Heart left ventricle (tissue), 13 donors: ENCODE data around the gene JUN.

Source experiments
- POLR2A ChIP-seq, 2 donors: fragments of 450-650 bp; IDR thresholded peaks; one replicate each; pipeline ENCODE4 v1.6.1; 2017; ENCODE audit warnings: antibody characterized with exemption in 2 of 2, mild to moderate bottlenecking in 2 of 2, moderate library complexity in 2 of 2
- TF ChIP-seq, protein P1 (sequence below), 12 donors: fragments of 200-600 bp; sonication (generic) in 4 of 12; IDR thresholded peaks; one replicate each; pipeline versions ENCODE4 v1.5.0 to v1.8.0; 2018 to 2022; ENCODE audit warnings: antibody characterized with exemption in 12 of 12, mild to moderate bottlenecking in 5 of 12
- donor health status: ischemic (EF 13 %, LVEDD 7.1; RV severe dilation, severe dysfunction).
- donor health status: DM: no; HTN: yes; CAD: no.
- donor health status: DM: no; HTN: no; CAD: no.
- donor health status: ischemic (EF 25% LVEDD 6.9; RV normal size, moderate dysfunction).
- donor health status: ischemic (EF 25% LVEDD 5.7; RV mildly dilated, moderate dysfunction).
- donor health status: ischemic (EF 35%, LVEDD 5.7; RV mildly dilated, moderate dysfunction).
- donor health status: nonischemic (EF 11% LVEDD 7.7; RV severe dilation, severe dysfunction).
- donor health status: DM: yes; HTN: yes; CAD: no.
- donor health status: PGD.
- donor health status: ischemic (EF 29% LVEDD 5.4; RV normal size, mild dysfunction).
- donor health status: nonischemic (EF 23%, LVEDD 6.1; RV moderate dilation, normal function).

DNA sequence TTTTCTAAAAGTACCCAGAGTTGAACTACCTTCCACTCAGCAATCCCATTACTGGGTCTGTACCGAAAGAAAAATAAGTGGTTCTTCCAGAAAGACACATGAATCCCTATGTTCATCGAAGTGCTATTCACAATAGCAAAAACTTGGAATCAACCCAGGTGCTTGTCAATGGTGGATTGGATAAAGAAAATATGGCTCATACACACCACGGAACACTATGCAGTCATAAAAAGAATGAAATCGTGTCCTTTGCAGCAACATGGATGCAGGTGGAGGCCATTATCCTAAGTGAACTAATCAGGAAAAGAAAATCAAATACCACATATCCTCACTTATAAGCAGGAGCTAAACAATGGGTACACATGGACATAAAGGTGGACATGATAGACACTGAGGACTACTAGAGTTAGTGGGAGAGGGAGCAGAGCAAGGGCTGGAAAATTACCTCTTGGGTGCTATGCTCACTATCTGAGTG, 32.9 kb upstream of the JUN start:
- TF ChIP-seq, protein P1, sequence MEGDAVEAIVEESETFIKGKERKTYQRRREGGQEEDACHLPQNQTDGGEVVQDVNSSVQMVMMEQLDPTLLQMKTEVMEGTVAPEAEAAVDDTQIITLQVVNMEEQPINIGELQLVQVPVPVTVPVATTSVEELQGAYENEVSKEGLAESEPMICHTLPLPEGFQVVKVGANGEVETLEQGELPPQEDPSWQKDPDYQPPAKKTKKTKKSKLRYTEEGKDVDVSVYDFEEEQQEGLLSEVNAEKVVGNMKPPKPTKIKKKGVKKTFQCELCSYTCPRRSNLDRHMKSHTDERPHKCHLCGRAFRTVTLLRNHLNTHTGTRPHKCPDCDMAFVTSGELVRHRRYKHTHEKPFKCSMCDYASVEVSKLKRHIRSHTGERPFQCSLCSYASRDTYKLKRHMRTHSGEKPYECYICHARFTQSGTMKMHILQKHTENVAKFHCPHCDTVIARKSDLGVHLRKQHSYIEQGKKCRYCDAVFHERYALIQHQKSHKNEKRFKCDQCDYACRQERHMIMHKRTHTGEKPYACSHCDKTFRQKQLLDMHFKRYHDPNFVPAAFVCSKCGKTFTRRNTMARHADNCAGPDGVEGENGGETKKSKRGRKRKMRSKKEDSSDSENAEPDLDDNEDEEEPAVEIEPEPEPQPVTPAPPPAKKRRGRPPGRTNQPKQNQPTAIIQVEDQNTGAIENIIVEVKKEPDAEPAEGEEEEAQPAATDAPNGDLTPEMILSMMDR (IDR thresholded peaks at IDR 0.05), result no peak
- TF ChIP-seq POLR2A (IDR thresholded peaks at IDR 0.05), result no peak
